ENCODE data around the gene CPNE7.

CPNE7 gene

GRCh38 chr16:89604764-89605163, 29.2 kb downstream of the CPNE7 start:
- CTCF ChIA-PET = no interaction called here
- no peak overlapping the region for H3K4me3 ChIP-seq (ENCODE audit: low read depth, low read length)
- DNase-seq (ENCODE audit: low read depth, low spot score) = no peak
- POLR2A ChIA-PET = no interaction called here
- TF ChIP-seq CTCF (IDR thresholded peaks at IDR 0.05; ENCODE audit: insufficient read depth, low read length, missing control alignments) = no peak

GRCh38 chr16:89605186-89605970, 29.8 kb downstream of the CPNE7 start:
- no peak for DNase-seq (ENCODE audit: low read depth, low spot score)
- CTCF ChIA-PET = no interaction called here
- POLR2A ChIA-PET = no interaction called here
- no peak overlapping the region for H3K4me3 ChIP-seq (ENCODE audit: low read depth, low read length)
- TF ChIP-seq CTCF (IDR thresholded peaks at IDR 0.05; ENCODE audit: insufficient read depth, low read length, missing control alignments) = no peak

GRCh38 chr16:89606006-89606405, 30.4 kb downstream of the CPNE7 start:
- CTCF ChIA-PET = no interaction called here
- no peak overlapping the region for H3K4me3 ChIP-seq (ENCODE audit: low read depth, low read length)

GRCh38 chr16:89607453-89607852, 31.9 kb downstream of the CPNE7 start:
- H3K4me3 ChIP-seq (ENCODE audit: low read depth, low read length) = no peak overlapping the region
- ChIA-PET CTCF (no interaction called here), POLR2A (no interaction called here)
- DNase-seq (ENCODE audit: low read depth, low spot score) = no peak
- no peak for TF ChIP-seq CTCF (IDR thresholded peaks at IDR 0.05; ENCODE audit: insufficient read depth, low read length, missing control alignments)

More at GRCh38 chr16:89606006-89606405, 30.4 kb downstream of the CPNE7 start:
- no peak for TF ChIP-seq CTCF (IDR thresholded peaks at IDR 0.05; ENCODE audit: insufficient read depth, low read length, missing control alignments)
- POLR2A ChIA-PET = no interaction called here
- no peak for DNase-seq (ENCODE audit: low read depth, low spot score)

GRCh38 chr16:89607937-89608740, 32.6 kb downstream of the CPNE7 start:
- H3K4me3 ChIP-seq (ENCODE audit: low read depth, low read length) = no peak overlapping the region
- POLR2A ChIA-PET = no interaction called here
- CTCF ChIA-PET = interaction anchor here (1.1 kb wide), 1 partner anchor 33 kb away, joined by 4 read pairs; no protein-coding TSS in a partner anchor
- no peak for DNase-seq (ENCODE audit: low read depth, low spot score)
- no peak for TF ChIP-seq CTCF (IDR thresholded peaks at IDR 0.05; ENCODE audit: insufficient read depth, low read length, missing control alignments)

- CTCF ChIA-PET = no interaction called here
- H3K4me3 ChIP-seq (ENCODE audit: low read depth, low read length) = no peak overlapping the region
- POLR2A ChIA-PET = no interaction called here
- no peak for TF ChIP-seq CTCF (IDR thresholded peaks at IDR 0.05; ENCODE audit: insufficient read depth, low read length, missing control alignments)
- DNase-seq (ENCODE audit: low read depth, low spot score) = no peak
These were observed 34.5 kb downstream of the CPNE7 start for GRCh38 chr16:89610108-89610453.
